Jurkat, Clone E6-1 (cell line): ENCODE data around the gene SORBS1. TPM values are rescaled to one million over a fixed set of nuclear protein-coding genes. Genes with fewer than 3 reads are reported as not detected.

Experiments
- DNase-seq: peaks from one replicate; pipeline ENCODE4 v3.0.0-alpha.2; 2011; ENCODE audit warnings: low read depth, low spot score
- H3K4me3 ChIP-seq: 2 replicates; pipeline ENCODE4 v1.5.1; 2011; ENCODE audit warnings: mild to moderate bottlenecking, low read length, control low read depth, moderate library complexity
- polyA plus RNA-seq: library from polyadenylated mRNA; unstranded; fragments of >200 nt; gene quantifications from one replicate; pipeline ENCODE4 v1.2.1, GENCODE V29; 2012; ENCODE audit warnings: missing spikeins; ENCODE audit not compliant: insufficient read length, insufficient read depth

SORBS1 gene
- 1.7 TPM for polyA plus RNA-seq

- peak within 1 kb of the TSS; percentile 63 for H3K4me3 ChIP-seq
- DNase-seq: peak; percentile 71
Observed at GRCh38 chr10:95561177-95561863, at the start of gene SORBS1. Gene SORBS1, minus strand, starts transcription at chr10:95561371. Its CDS starts 120,236 bp downstream, at chr10:95441135.

GRCh38 chr10:95610727-95611126 lies 49.6 kb upstream of the SORBS1 start:
- DNase-seq: no peak
- no peak overlapping the region for H3K4me3 ChIP-seq

DNA sequence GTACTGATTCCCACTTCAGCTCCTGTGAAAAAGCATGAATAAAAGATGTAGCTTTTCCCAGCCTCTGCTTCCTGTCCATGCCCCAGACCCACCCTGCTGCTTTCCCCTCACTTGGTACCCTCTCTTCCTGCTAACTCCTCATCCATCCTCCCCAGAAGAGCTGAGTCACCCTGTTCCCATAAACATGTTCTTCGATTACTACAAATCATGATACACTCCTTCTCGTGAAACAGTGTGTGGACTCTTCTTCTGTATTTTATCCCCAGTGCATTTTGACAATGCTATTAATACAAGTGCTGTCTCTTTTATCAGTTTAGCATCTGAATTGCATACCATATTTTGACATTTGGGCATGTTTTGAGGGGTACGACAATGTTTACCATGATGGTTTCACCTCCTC lies 45.8 kb upstream of the SORBS1 start:
- no peak for DNase-seq
- no peak overlapping the region for H3K4me3 ChIP-seq

GRCh38 chr10:95605163-95605562 lies 44.0 kb upstream of the SORBS1 start:
- DNase-seq: no peak
- no peak overlapping the region for H3K4me3 ChIP-seq

- no peak overlapping the region for H3K4me3 ChIP-seq
- DNase-seq: no peak
Observed at GRCh38 chr10:95604630-95605029, 43.5 kb upstream of the SORBS1 start.

GRCh38 chr10:95602382-95602781 lies 41.2 kb upstream of the SORBS1 start:
- H3K4me3 ChIP-seq: no peak overlapping the region
- no peak for DNase-seq

GRCh38 chr10:95601116-95601719 lies 40.0 kb upstream of the SORBS1 start:
- no peak overlapping the region for H3K4me3 ChIP-seq
- peak; percentile 56 for DNase-seq

- DNase-seq: no peak
- no peak overlapping the region for H3K4me3 ChIP-seq
Observed at GRCh38 chr10:95600158-95600557, 39.0 kb upstream of the SORBS1 start.

DNA sequence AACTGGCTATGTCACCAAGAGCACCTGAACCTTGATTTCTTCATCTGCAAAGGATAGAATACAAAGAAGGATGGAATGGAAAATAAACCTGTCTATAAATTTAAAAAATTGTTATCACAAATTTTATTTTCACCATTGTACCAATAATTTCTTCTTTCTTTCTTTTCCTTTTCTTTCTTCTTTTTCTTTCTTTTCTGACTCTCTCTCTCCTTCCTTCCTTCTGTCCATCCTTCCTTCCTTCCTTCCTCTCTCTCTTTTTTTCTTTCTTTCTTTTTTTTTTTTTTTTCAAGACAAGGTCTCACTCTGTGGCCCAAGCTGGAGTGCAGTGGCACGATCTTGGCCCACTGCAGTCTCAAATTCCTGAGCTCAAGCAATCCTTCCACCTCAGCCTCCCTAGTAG lies 36.6 kb upstream of the SORBS1 start:
- no peak overlapping the region for H3K4me3 ChIP-seq
- DNase-seq: no peak

- DNase-seq: no peak
- no peak overlapping the region for H3K4me3 ChIP-seq
Observed at GRCh38 chr10:95588025-95588424, 26.9 kb upstream of the SORBS1 start.

DNA sequence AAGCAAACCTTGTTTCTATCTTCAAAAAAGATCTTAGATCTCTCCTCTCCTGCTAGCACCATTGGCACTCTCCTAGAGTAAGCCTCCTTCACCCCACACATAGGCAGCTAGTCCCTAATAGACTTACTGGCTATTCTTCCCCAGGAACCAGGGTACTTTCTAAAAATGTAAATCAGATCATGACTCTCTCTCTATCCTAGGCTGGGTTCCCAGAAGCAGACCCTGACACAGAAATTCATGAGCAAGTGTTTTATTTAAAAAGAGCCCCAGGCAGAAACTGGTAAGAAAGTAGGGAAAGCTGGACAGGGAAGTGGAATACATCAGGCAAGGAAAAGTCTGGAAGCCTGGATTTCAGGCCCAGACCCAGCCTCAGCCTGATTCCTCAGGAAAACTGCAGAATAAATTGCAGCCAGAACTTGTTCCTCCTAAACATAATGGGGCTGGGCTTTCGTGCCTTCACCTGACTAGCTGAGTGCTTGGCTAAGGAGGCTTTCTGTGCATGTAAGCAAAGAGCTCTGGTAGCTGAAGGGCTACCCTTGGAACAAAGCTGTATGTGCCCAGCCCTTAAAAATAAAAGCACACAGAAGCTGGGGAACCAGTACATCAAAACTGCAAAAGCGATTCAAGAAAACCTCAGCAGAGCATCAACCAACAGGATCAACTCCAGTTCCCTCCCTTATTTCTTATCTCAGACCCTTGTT lies 18.8 kb upstream of the SORBS1 start:
- no peak for DNase-seq

DNA sequence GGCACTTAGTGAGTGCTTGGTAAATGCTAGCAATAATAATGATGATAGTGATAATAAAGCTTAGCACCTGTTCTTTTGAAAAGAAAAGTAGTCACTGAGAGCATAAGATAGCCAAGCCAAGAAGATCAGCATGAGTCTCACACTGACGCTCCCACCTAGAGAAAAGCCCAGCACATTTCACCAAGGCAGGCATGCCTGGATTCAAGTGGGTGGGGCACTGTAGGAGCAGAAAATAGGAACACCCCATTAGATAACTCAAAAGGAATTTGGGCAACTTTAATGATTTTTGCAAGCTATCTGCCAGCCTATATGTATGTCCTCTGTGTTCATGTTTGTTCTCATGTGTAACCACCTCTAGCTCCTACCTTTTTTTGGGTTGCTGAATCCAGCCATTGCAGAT lies 18.1 kb upstream of the SORBS1 start:
- DNase-seq: no peak
- no peak overlapping the region for H3K4me3 ChIP-seq

More for the DNA sequence above, 18.8 kb upstream of the SORBS1 start:
- H3K4me3 ChIP-seq: no peak overlapping the region

GRCh38 chr10:95578619-95579018 lies 17.4 kb upstream of the SORBS1 start:
- no peak for DNase-seq
- no peak overlapping the region for H3K4me3 ChIP-seq

DNA sequence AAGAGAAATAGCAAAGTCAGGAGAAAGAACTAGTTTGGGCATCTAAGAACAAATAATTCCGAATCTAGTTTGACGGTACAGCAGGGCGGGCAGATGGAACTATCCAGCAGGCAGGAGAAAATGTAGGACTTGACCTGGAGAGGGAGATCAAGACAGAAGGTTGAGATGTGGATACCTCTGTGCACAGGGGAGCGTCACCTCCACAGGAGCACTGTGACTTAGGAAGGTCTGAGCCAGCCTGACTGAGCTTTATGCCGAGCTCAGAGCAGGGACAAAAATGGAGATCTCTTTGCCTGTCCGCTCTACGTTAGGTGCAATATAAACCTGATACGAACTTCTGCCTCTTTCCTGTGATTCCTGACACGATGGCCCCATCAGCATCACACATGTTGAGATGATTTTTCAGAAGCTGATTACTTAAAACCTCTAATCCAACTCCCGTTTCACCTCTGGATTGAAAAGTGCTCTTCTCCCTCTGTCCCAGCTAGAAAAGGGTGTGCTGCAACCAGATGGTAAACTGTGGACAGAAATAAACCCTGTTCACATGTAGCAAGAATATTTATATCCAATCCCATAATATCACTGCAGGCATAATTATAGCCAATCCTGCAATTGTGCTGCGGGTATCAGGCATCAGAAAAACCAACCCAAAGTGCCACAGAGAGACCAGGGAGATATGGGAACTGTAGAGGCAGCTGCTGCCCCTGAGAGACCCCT lies 13.6 kb upstream of the SORBS1 start:
- H3K4me3 ChIP-seq: no peak overlapping the region
- DNase-seq: no peak

DNA sequence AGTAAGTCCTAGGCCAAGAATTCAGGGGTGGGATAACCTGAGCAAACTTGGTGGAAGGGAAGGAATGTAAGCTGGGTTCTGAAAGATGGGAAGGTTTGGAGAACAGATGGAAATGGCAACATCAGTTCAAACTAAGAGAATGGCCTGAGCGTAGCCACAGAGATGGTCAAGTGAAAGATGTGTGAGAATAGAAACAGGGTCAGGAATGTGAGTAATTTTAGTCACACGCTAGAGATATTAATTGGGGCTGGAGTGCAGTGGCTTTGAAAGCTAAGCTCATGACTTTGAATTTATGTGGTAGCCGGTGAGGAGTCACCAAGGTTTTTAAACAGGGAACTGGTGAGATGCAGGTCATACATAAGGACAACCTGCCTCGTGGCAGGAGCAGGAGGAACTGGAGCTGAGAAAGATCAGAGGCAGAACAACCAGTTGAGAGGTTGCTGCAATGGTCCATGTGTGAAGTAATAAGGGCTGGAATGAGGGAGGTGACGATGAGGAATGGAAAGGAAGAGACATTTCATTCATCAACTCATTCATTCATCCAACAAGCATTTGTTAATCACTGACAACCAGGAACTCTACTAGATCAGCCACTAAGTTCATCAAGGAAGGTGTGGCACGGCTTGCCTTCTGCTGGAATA lies 12.9 kb upstream of the SORBS1 start:
- H3K4me3 ChIP-seq: no peak overlapping the region
- DNase-seq: no peak

DNA sequence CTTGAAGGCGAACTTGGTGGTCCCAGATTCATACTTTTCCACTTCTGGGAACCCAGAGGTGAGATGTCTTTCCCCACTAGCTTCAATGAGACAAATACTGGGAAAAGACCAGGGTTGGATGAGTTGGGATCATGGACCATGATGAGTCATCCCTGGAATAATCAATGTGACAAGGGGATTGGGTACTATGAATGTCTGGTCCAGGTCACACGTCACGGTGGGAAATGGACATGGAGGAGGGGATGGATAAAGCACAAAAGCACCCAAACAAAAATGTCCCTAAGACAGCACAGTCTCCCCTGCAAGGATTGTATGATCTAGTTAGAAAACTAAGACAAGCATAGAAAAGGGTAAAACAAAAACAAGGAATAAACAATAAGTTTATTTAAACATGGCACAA lies 12.4 kb upstream of the SORBS1 start:
- H3K4me3 ChIP-seq: no peak overlapping the region
- no peak for DNase-seq

GRCh38 chr10:95572131-95572820 lies 11.1 kb upstream of the SORBS1 start:
- H3K4me3 ChIP-seq: no peak overlapping the region
- DNase-seq: no peak

- DNase-seq: no peak
- H3K4me3 ChIP-seq: no peak overlapping the region
Observed at GRCh38 chr10:95571390-95571789, 10.2 kb upstream of the SORBS1 start.

DNA sequence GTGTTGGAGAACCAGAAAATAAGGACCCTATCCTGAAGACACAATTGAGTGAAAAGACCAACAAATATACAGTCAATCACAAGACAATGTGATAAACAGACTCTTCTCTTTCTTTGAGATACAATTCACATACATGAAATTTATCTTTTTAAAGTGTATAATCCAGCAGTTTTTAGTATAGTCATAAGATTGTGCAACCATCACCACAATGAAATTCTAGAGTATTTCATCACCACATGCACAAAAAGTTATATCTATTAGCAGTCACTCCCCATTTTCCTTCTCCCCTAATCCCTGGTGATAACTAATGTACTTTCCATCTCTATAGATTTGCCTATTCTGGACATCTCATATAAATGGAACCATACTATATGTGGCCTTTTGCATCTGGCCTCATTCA lies 8.2 kb upstream of the SORBS1 start:
- no peak for DNase-seq
- H3K4me3 ChIP-seq: no peak overlapping the region
